Left lung (tissue), 14 donors: ENCODE measurements around the gene CHAC2. TPM values are rescaled to one million over a fixed set of nuclear protein-coding genes. Genes with fewer than 3 reads are reported as not detected.
"Not testable (repeated sequence)": the region's sequence is repeated elsewhere in the genome, so short reads cannot be mapped to it uniquely, and the experiment has no call there.

Experiments
- ATAC-seq: fragments of 200-7000 bp; cut with Tn5 transposase; one replicate; pipeline ENCODE4 v1.9.1; 2020; ENCODE audit warnings: moderate library complexity
- DNase-seq, 4 donors: peaks; one replicate each; pipeline ENCODE4 v3.0.0-alpha.2; 2013 to 2020
- H3K27ac ChIP-seq, 2 donors: fragments of 200-600 bp; sonication (generic) in 1 of 2; one replicate each; pipeline versions ENCODE4 v1.5.0 to v1.8.0; 2020 to 2021
- H3K27me3 ChIP-seq, 2 donors: fragments of 200-600 bp; sonication (generic) in 1 of 2; one replicate each; pipeline versions ENCODE4 v1.5.0 to v1.8.0; 2020 to 2021
- H3K36me3 ChIP-seq, 2 donors: fragments of 200-600 bp; sonication (generic) in 1 of 2; one replicate each; pipeline versions ENCODE4 v1.5.0 to v1.8.0; 2020 to 2021
- H3K4me1 ChIP-seq, 2 donors: fragments of 200-600 bp; one replicate each; pipeline ENCODE4 v1.8.0; 2021
- H3K4me3 ChIP-seq, 2 donors: fragments of 200-600 bp; sonication (generic) in 1 of 2; one replicate each; pipeline versions ENCODE4 v1.5.0 to v1.8.0; 2020 to 2021; ENCODE audit warnings: mild to moderate bottlenecking in 1 of 2
- H3K9me3 ChIP-seq, 2 donors: fragments of 200-600 bp; sonication (generic) in 1 of 2; one replicate each; pipeline versions ENCODE4 v1.5.0 to v1.8.0; 2020 to 2021
- CTCF ChIP-seq, 2 donors: fragments of 200-600 bp; sonication (generic) in 1 of 2; IDR thresholded peaks; one replicate each; pipeline versions ENCODE4 v1.5.0 to v1.8.0; 2021; ENCODE audit warnings: antibody characterized with exemption in 2 of 2
- intact Hi-C, 2 donors: fragments of 100-400 bp; cut with DNase I; formaldehyde crosslinking; loops; one replicate each; pipeline versions ENCODE4 v1.11.2 to v1.14.2; 2022
- long read RNA-seq, 12 donors: library from polyadenylated mRNA in 2 of 12; unstranded in 2 of 12; transcript quantifications; one replicate each; pipeline ENCODE4 v2.0.0 and lab custom pipeline, GENCODE V29; 2019 to 2026
- polyA plus RNA-seq, 6 donors: library from polyadenylated mRNA; unstranded; fragments of 120-200 nt; gene quantifications; one replicate each; pipeline ENCODE4 v1.2.1, GENCODE V29; 2013; ENCODE audit not compliant: insufficient read length in 6 of 6
- total RNA-seq, 2 donors: library from RNA; stranded (reverse); fragmentation: NEBNext Ultra II Directional; extraction: Animal tissue kit (Norgen Biotek cat#: 25700); gene quantifications; one replicate each; pipeline ENCODE4 v1.2.1, GENCODE V29; 2021
- donor health status: DM: no; HTN: yes; CAD: no.
- donor health status: DM: no; HTN: no; CAD: no.

Gene CHAC2
- 1 to 10 TPM; 5.5 to 9.6 TPM for total RNA-seq
- polyA plus RNA-seq: 1 to 10 TPM; 1.6 to 3.3 (median 2.1) TPM
- long read RNA-seq, donor 1, partial matches to known transcripts: 0 of 4 reads
- long read RNA-seq, donor 1, other reads (novel, unspliced or antisense): 0 of 4 reads
- long read RNA-seq, donor 2: 0 reads
- long read RNA-seq, donor 3, partial matches to known transcripts: 0 of 1 reads
- long read RNA-seq, donor 3, other reads (novel, unspliced or antisense): 0 of 1 reads
- long read RNA-seq, donor 4, partial matches to known transcripts: 0 of 4 reads
- long read RNA-seq, donor 4, other reads (novel, unspliced or antisense): 1 of 4 reads
- long read RNA-seq, donor 5, partial matches to known transcripts: 0 of 1 reads
- long read RNA-seq, donor 5, other reads (novel, unspliced or antisense): 0 of 1 reads
- long read RNA-seq, donor 6, partial matches to known transcripts: 0 of 2 reads
- long read RNA-seq, donor 6, other reads (novel, unspliced or antisense): 0 of 2 reads
- long read RNA-seq, donor 7: 0 reads
- long read RNA-seq, donor 8, partial matches to known transcripts: 0 of 1 reads
- long read RNA-seq, donor 8, other reads (novel, unspliced or antisense): 0 of 1 reads
- long read RNA-seq, donor 9: 0 reads
- long read RNA-seq, donor 10, partial matches to known transcripts: 0 of 3 reads
- long read RNA-seq, donor 10, other reads (novel, unspliced or antisense): 0 of 3 reads
- long read RNA-seq, donor 11, partial matches to known transcripts: 0 of 2 reads
- long read RNA-seq, donor 11, other reads (novel, unspliced or antisense): 0 of 2 reads
- long read RNA-seq, donor 12: 0 reads

GRCh38 chr2:53767405-53768241 is at the start of gene CHAC2:
TSS of gene CHAC2 (plus strand) at chr2:53767804. CDS start at chr2:53767887, 83 bp downstream.
- peak; percentile 97 for ATAC-seq
- H3K27ac ChIP-seq: peak within 1 kb of the TSS; percentile 65 to 81
- TF ChIP-seq CTCF (IDR thresholded peaks at IDR 0.05): peak; percentile 40 to 62

GRCh38 chr2:53720944-53721343 is 46.7 kb upstream of the CHAC2 start:
- H3K9me3 ChIP-seq, H3K36me3 ChIP-seq, ATAC-seq, H3K4me1 ChIP-seq, H3K27me3 ChIP-seq, H3K27ac ChIP-seq, H3K4me3 ChIP-seq, intact Hi-C loops, DNase-seq: not testable (repeated sequence)

More at GRCh38 chr2:53767405-53768241, at the start of gene CHAC2:
- peak; percentile 78 to 96 (median 88) for DNase-seq
- intact Hi-C loops: no loop called here
- Histone ChIP-seq H3K27me3 (no peaks in the 10 kb centered on the region), H3K9me3 (no peaks in the 10 kb centered on the region), H3K36me3 (peaks cover 0 to 9% of the 10 kb centered on the region in 2 donors), H3K4me3 (peak within 1 kb of the TSS; percentile 74 to 79), H3K4me1 (peaks cover 0 to 16% of the 10 kb centered on the region in 2 donors)

GRCh38 chr2:53724536-53724935 is 43.1 kb upstream of the CHAC2 start:
- intact Hi-C loops: no loop called here
- ATAC-seq: no peak

GRCh38 chr2:53725662-53726061 is 41.9 kb upstream of the CHAC2 start:
- no peak for TF ChIP-seq CTCF (IDR thresholded peaks at IDR 0.05)
- ATAC-seq: no peak

More at GRCh38 chr2:53724536-53724935, 43.1 kb upstream of the CHAC2 start:
- TF ChIP-seq CTCF (IDR thresholded peaks at IDR 0.05): no peak
- Histone ChIP-seq H3K4me1 (no peaks in the 10 kb centered on the region), H3K27ac (no peak overlapping the region), H3K27me3 (no peaks in the 10 kb centered on the region), H3K36me3 (peaks cover 0 to 7% of the 10 kb centered on the region in 2 donors), H3K9me3 (no peaks in the 10 kb centered on the region), H3K4me3 (no peak overlapping the region)
- DNase-seq: no peak

GRCh38 chr2:53727921-53728320 is 39.7 kb upstream of the CHAC2 start:
- no peak for DNase-seq
- H3K36me3 ChIP-seq: peaks cover 0 to 12% of the 10 kb centered on the region in 2 donors
- no peak overlapping the region for H3K27ac ChIP-seq
- no peaks in the 10 kb centered on the region for H3K4me1 ChIP-seq
- TF ChIP-seq CTCF (IDR thresholded peaks at IDR 0.05): no peak
- no peak for ATAC-seq
- no peaks in the 10 kb centered on the region for H3K9me3 ChIP-seq
- no peaks in the 10 kb centered on the region for H3K27me3 ChIP-seq
- H3K4me3 ChIP-seq: no peak overlapping the region
- intact Hi-C loops: no loop called here

More at GRCh38 chr2:53725662-53726061, 41.9 kb upstream of the CHAC2 start:
- Histone ChIP-seq H3K4me3 (no peak overlapping the region), H3K27me3 (no peaks in the 10 kb centered on the region), H3K36me3 (peaks cover 0 to 8% of the 10 kb centered on the region in 2 donors), H3K27ac (no peak overlapping the region), H3K4me1 (no peaks in the 10 kb centered on the region), H3K9me3 (no peaks in the 10 kb centered on the region)
- no peak for DNase-seq
- intact Hi-C loops: no loop called here
